T-cell (primary cell): ENCODE data around the gene ADAM19. TPM values are rescaled to one million over a fixed set of nuclear protein-coding genes. Genes with fewer than 3 reads are reported as not detected.

Experiments
- ATAC-seq, 4 experiments: fragments of 200-7000 bp in 3 of 4; fragments of 150-1000 bp in 1 of 4; cut with Tn5 transposase; replicated peaks in 1 of 4; 1 replicate in 3 of 4; 2 replicates in 1 of 4; pipeline ENCODE4 v1.10.0; 2021; ENCODE audit warnings: moderate library complexity in 3 of 4, mild to moderate bottlenecking in 2 of 4, moderate number of reproducible peaks in 1 of 4
- CTCF ChIA-PET, 2 donors: fragments of 300-600 bp; sonication (Branson Sonifier 250); formaldehyde crosslinking; loops; one replicate each; lab custom pipeline; 2022; ENCODE audit warnings: antibody characterized with exemption in 2 of 2; lab: Charles Lee
- POLR2A ChIA-PET, 2 donors: fragments of 300-600 bp; sonication (Branson Sonifier 250); formaldehyde crosslinking; loops; one replicate each; lab custom pipeline; 2022; ENCODE audit warnings: antibody characterized with exemption in 2 of 2; lab: Charles Lee
- DNase-seq, 35 experiments: peaks; one replicate each; pipeline versions ENCODE4 v3.0.0 to v3.0.0-alpha.2; 2013 to 2023
- H3K27ac ChIP-seq: one replicate; pipeline ENCODE4 v1.5.1; 2013; ENCODE audit warnings: low read length
- H3K27me3 ChIP-seq, 2 experiments: replicated peaks in 1 of 2; 1 replicate in 1 of 2; 2 replicates in 1 of 2; pipeline versions ENCODE4 v1.6.1 to v1.7.0; 2013; ENCODE audit warnings: low read length in 1 of 2, mixed read lengths in 1 of 2; ENCODE audit not compliant: control insufficient read depth in 2 of 2, insufficient read depth in 2 of 2; ENCODE audit errors: extremely low read depth in 1 of 2
- H3K36me3 ChIP-seq, 2 donors: 1 replicate in 1 of 2; 2 replicates in 1 of 2; pipeline versions ENCODE4 v1.6.1 to v1.7.0; 2013; ENCODE audit warnings: low read length in 1 of 2; ENCODE audit not compliant: control insufficient read depth in 2 of 2, insufficient read depth in 1 of 2; ENCODE audit errors: extremely low read depth in 1 of 2
- H3K4me1 ChIP-seq, 2 experiments: 1 replicate in 1 of 2; 2 replicates in 1 of 2; pipeline versions ENCODE4 v1.6.1 to v1.7.0; 2013; ENCODE audit warnings: low read length in 2 of 2, mixed read lengths in 1 of 2; ENCODE audit not compliant: insufficient read depth in 2 of 2, control insufficient read depth in 1 of 2; ENCODE audit errors: extremely low read depth in 1 of 2
- H3K4me3 ChIP-seq, 2 donors: 1 replicate in 1 of 2; 2 replicates in 1 of 2; pipeline versions ENCODE4 v1.5.1 to v1.7.0; 2013; ENCODE audit warnings: mild to moderate bottlenecking in 2 of 2, low read length in 1 of 2, moderate library complexity in 1 of 2; ENCODE audit not compliant: control insufficient read depth in 1 of 2; ENCODE audit errors: extremely low read depth in 1 of 2
- H3K9me3 ChIP-seq: 2 replicates; pipeline ENCODE4 v1.7.0; 2013
- H3K27ac Mint-ChIP-seq, 2 donors: one replicate each; pipeline ENCODE4 v1.8.0; 2020 to 2021; ENCODE audit warnings: mild to moderate bottlenecking in 2 of 2, mixed read lengths in 2 of 2
- H3K27me3 Mint-ChIP-seq, 2 donors: one replicate each; pipeline ENCODE4 v1.8.0; 2021 to 2022; ENCODE audit warnings: mixed read lengths in 2 of 2
- H3K36me3 Mint-ChIP-seq: one replicate; pipeline ENCODE4 v1.8.0; 2021; ENCODE audit warnings: mixed read lengths
- H3K4me1 Mint-ChIP-seq, 3 donors: one replicate each; pipeline ENCODE4 v1.8.0; 2020 to 2022; ENCODE audit warnings: mixed read lengths in 3 of 3, mild to moderate bottlenecking in 1 of 3
- H3K4me3 Mint-ChIP-seq, 3 donors: one replicate each; pipeline ENCODE4 v1.8.0; 2020 to 2022; ENCODE audit warnings: mild to moderate bottlenecking in 3 of 3, mixed read lengths in 3 of 3, moderate library complexity in 3 of 3
- H3K9me3 Mint-ChIP-seq, 3 donors: one replicate each; pipeline ENCODE4 v1.8.0; 2020 to 2022; ENCODE audit warnings: mixed read lengths in 3 of 3
- WGBS: methylation state at CpG from one replicate; pipeline ENCODE4 v1.1.5; 2013; ENCODE audit warnings: missing lambda C conversion rate; ENCODE audit not compliant: insufficient coverage; 5-methylcytosine and 5-hydroxymethylcytosine counted together
- total RNA-seq, 35 experiments: library from RNA in 6 of 35; stranded (reverse) in 6 of 35; fragments of 120-200 nt in 1 of 35; gene quantifications; one replicate each; pipeline versions ENCODE4 v1.2.1 to v1.2.4 and lab custom pipeline; 2013 to 2026

Gene ADAM19
- total RNA-seq, 5 donors from 2014 or later (not counting 1 experiment from before 2014, with no cell fraction given): 30.7 to 64.1 (median 41.8) TPM

DNA sequence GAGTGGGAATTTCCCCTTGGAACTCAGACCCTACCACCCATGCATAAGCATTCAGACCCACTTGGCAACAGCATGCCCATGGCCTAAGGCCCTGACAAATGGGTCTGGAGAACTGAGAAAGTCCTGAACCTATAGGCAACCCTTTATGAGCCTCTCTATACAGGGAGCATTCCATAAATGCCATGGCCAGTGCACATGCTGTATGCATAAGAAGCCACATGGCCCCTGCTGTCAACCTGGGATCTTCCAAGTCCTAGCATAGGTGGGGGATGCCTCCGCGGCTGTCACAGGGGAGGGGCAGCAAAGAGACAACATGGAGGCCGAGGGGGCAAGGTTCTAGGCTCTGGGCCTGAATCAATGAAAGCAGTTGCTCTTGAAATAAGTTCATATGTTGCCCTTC, 123.8 kb downstream of the ADAM19 start:
- H3K27me3 Mint-ChIP-seq: peaks cover 0 to 5% of the 10 kb centered on the region in 2 donors
- Histone ChIP-seq H3K4me3 (no peak overlapping the region), H3K4me1 (no peaks in the 10 kb centered on the region), H3K36me3 (no peaks in the 10 kb centered on the region), H3K27me3 (peaks cover 0 to 3% of the 10 kb centered on the region in 2 experiments), H3K27ac (no peak overlapping the region), H3K9me3 (no peaks in the 10 kb centered on the region)
- ChIA-PET CTCF (no interaction called here), POLR2A (no interaction called here)
- no peaks in the 10 kb centered on the region for H3K36me3 Mint-ChIP-seq
- WGBS: no CpG with 5 or more reads among the region's 3 CpGs
- no peak overlapping the region for H3K27ac Mint-ChIP-seq
- no peaks in the 10 kb centered on the region for H3K9me3 Mint-ChIP-seq
- H3K4me1 Mint-ChIP-seq: peaks cover 0 to 2% (median 0%) of the 10 kb centered on the region in 3 donors
- no peak overlapping the region for H3K4me3 Mint-ChIP-seq
- ATAC-seq (no peak), DNase-seq (no peak)

DNA sequence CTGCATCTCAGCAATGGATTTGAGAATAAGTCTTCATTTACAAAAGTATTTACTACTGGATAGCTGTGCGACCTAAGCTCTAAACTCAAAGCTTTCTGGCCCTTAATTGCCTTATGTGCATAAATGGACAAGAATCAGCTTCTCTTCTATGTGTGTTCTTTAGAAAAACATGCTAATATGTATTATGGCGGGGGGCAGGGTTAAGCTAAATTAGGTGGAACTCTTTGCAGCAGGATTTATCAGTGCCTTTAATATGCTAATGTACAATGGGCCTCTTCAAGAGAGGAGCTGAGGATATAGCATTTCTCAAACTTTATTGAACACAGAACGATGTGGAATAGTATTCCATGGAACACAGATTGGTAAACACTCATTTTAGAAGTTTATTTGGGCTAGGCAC, 125.6 kb downstream of the ADAM19 start:
- POLR2A ChIA-PET: no interaction called here

DNA sequence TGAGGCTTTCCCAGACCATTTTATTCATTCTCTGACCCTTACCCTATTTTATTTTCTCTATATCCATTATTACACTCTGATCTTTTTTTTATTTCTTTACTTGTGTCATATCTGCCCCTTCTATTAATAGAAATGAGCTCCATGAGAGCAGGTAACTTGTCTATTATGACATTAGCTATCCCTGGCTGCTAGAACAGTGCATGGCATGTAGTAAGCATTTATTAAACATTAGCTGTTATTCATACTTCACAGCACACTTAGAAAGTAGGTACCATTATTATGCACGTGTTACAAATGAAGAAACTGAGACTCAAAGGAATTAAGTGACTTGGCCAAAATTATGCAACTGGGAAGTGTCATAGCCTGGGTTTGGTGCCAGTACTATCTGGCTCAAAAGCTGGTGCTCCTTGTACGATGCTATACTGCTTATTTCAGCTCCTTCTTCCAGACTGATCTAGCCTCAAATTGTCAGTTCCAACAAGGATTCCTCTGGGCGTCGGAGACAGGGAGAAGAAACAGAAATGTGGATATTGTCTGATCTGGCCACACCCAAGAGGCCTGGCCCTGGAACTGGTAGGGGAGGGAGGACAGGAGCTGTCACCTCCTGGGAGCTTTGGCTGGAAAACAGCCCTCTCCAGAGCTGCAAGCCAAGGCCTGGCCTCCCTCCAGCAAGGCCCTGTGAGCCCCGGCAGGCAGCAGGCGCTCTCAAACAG, 126.4 kb downstream of the ADAM19 start:
- no peaks in the 10 kb centered on the region for H3K36me3 Mint-ChIP-seq
- no peak overlapping the region for H3K27ac Mint-ChIP-seq
- WGBS: 95% methylated on average over 3 of the region's 6 CpGs
- Histone ChIP-seq H3K9me3 (no peaks in the 10 kb centered on the region), H3K36me3 (no peaks in the 10 kb centered on the region), H3K27me3 (no peaks in the 10 kb centered on the region), H3K4me3 (no peak overlapping the region), H3K27ac (no peak overlapping the region), H3K4me1 (no peaks in the 10 kb centered on the region)
- CTCF ChIA-PET: interaction anchor here in 1 of 2 donors (0.5 to 1.0 kb wide), 3 partner anchors 9 to 521 kb away, joined by 3 to 4 read pairs (median 4); no protein-coding TSS in a partner anchor
- DNase-seq: no peak
- H3K4me3 Mint-ChIP-seq: no peak overlapping the region
- H3K4me1 Mint-ChIP-seq: no peaks in the 10 kb centered on the region
- no peak for ATAC-seq
- POLR2A ChIA-PET: no interaction called here
- no peaks in the 10 kb centered on the region for H3K27me3 Mint-ChIP-seq
- H3K9me3 Mint-ChIP-seq: no peaks in the 10 kb centered on the region

More for the DNA sequence above, 125.6 kb downstream of the ADAM19 start:
- Histone ChIP-seq H3K27me3 (peaks cover 0 to 2% of the 10 kb centered on the region in 2 experiments), H3K27ac (no peak overlapping the region), H3K4me1 (no peaks in the 10 kb centered on the region), H3K36me3 (no peaks in the 10 kb centered on the region), H3K4me3 (no peak overlapping the region), H3K9me3 (no peaks in the 10 kb centered on the region)
- Mint-ChIP-seq H3K9me3 (no peaks in the 10 kb centered on the region), H3K27ac (no peak overlapping the region), H3K4me3 (no peak overlapping the region), H3K27me3 (peaks cover 0 to 5% of the 10 kb centered on the region in 2 donors), H3K4me1 (no peaks in the 10 kb centered on the region), H3K36me3 (no peaks in the 10 kb centered on the region)
- CTCF ChIA-PET: no interaction called here
- DNase-seq (no peak), ATAC-seq (no peak)
- whole genome bisulfite sequencing: no CpG with 5 or more reads among the region's 3 CpGs

DNA sequence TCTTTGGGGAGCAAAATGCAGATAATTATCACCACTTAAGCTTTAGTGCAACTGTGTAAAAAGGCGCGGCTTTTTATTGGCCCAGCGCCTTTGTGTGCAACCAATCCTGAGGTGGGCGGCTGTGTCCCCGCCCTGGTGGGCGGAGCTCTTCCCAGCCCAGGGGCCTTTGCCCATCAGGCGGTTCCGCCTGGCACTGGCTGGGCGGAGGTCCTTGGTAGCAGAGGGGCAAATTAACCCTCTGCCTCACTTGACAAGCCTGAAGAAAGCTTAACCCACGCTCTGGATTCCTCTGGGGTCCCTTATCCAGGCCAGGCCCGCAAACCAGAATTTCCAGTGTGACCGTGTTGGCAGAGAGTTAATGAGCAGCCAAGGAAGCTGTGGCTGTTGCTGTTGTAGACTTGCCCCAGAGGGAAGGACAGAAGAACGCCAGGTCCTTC, 128.4 kb downstream of the ADAM19 start:
- Histone ChIP-seq H3K4me1 (no peaks in the 10 kb centered on the region), H3K36me3 (no peaks in the 10 kb centered on the region), H3K27ac (no peak overlapping the region), H3K9me3 (no peaks in the 10 kb centered on the region), H3K27me3 (no peaks in the 10 kb centered on the region), H3K4me3 (no peak overlapping the region)
- CTCF ChIA-PET: no interaction called here
- DNase-seq: no peak
- Mint-ChIP-seq H3K4me3 (no peak overlapping the region), H3K27me3 (no peaks in the 10 kb centered on the region), H3K4me1 (no peaks in the 10 kb centered on the region), H3K36me3 (no peaks in the 10 kb centered on the region), H3K9me3 (no peaks in the 10 kb centered on the region), H3K27ac (no peak overlapping the region)
- WGBS: 95% methylated on average over 12 of the region's 13 CpGs
- ATAC-seq: no peak
- POLR2A ChIA-PET: interaction anchor here in 1 of 2 donors (0.7 kb wide), 1 partner anchor 25 kb away, joined by 11 read pairs; no protein-coding TSS in a partner anchor

DNA sequence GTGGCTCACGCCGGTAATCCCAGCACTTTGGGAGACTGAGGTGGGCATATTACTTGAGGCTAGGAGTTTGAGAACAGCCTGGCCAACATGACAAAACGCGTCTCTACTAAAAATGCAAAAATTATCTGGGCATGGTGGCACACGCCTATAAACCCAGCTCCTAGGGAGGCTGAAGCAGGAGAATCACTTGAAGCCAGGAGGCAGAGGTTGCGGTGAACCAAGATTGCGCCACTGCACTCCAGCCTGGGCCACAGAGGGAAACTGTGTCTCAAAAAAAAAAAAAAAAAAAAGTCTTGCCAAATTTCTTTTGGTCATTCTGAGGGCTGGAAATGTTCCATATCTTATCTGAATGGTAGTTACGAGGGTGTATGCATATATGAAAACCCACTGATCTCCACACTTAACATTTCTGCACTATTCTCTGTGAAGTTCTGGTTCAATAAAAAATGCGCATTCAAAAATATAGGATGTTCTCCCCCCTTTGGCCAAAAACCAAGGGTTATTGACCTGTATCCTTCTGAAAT, 129.1 kb downstream of the ADAM19 start:
- POLR2A ChIA-PET: interaction anchor here in 1 of 2 donors (0.7 kb wide), 1 partner anchor 25 kb away, joined by 11 read pairs; no protein-coding TSS in a partner anchor

DNA sequence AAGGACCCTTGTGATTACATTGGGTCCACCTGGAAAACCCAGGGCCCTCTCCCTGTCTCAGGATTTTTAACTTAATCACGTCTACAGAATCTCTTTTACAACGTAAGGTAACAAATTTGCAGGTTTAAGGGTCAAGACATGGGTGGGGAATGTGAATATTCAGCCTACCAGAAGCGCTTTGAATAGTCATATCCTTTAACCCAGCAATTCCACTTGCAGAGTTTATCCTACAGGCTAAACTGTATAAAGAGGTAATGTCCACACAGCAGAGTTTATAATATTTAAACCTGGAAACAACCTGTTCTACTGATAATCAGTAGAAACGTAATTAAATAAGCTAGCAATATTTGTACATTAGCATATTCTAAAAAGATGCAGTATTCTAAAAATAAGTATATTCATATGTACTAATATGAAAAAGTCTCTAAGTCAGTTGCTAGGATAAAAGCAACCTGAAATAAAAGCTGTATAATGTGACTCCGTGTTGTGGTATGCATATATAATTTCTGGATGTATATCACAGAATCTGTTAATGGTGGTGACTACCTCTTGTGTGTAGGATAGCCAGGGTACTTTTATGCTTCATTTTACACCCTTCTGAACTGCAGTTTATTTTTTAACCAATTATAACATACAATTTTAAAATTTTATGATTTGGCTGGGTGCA, 129.7 kb downstream of the ADAM19 start:
- DNase-seq: no peak
- no CpG with 5 or more reads among the region's 5 CpGs for WGBS
- no peaks in the 10 kb centered on the region for H3K9me3 Mint-ChIP-seq
- H3K4me1 ChIP-seq: no peaks in the 10 kb centered on the region
- H3K9me3 ChIP-seq: no peaks in the 10 kb centered on the region
- no peak overlapping the region for H3K4me3 ChIP-seq
- H3K27ac Mint-ChIP-seq: no peak overlapping the region
- ChIA-PET POLR2A (no interaction called here), CTCF (interaction anchor here (0.6 kb wide), 2 partner anchors 34 to 574 kb away, joined by 3 read pairs; no protein-coding TSS in a partner anchor)
- H3K4me3 Mint-ChIP-seq: no peak overlapping the region
- no peaks in the 10 kb centered on the region for H3K36me3 Mint-ChIP-seq
- no peaks in the 10 kb centered on the region for H3K4me1 Mint-ChIP-seq
- no peaks in the 10 kb centered on the region for H3K27me3 ChIP-seq
- no peak for ATAC-seq
- no peak overlapping the region for H3K27ac ChIP-seq
- H3K27me3 Mint-ChIP-seq: no peaks in the 10 kb centered on the region
- no peaks in the 10 kb centered on the region for H3K36me3 ChIP-seq

More for the DNA sequence above, 129.1 kb downstream of the ADAM19 start:
- H3K4me1 ChIP-seq: no peaks in the 10 kb centered on the region
- WGBS: 96% methylated on average over 3 of the region's 9 CpGs
- H3K27me3 Mint-ChIP-seq: no peaks in the 10 kb centered on the region
- H3K4me3 ChIP-seq: no peak overlapping the region
- no peaks in the 10 kb centered on the region for H3K36me3 Mint-ChIP-seq
- ATAC-seq (no peak), DNase-seq (no peak)
- H3K4me1 Mint-ChIP-seq: no peaks in the 10 kb centered on the region
- H3K4me3 Mint-ChIP-seq: no peak overlapping the region
- no peak overlapping the region for H3K27ac ChIP-seq
- no peak overlapping the region for H3K27ac Mint-ChIP-seq
- H3K9me3 Mint-ChIP-seq: no peaks in the 10 kb centered on the region
- no peaks in the 10 kb centered on the region for H3K36me3 ChIP-seq
- CTCF ChIA-PET: interaction anchor here in 1 of 2 donors (0.6 kb wide), 1 partner anchor 33 kb away, joined by 3 read pairs; no protein-coding TSS in a partner anchor
- H3K9me3 ChIP-seq: no peaks in the 10 kb centered on the region
- no peaks in the 10 kb centered on the region for H3K27me3 ChIP-seq
